HEK293T (cell line): ENCODE measurements around the gene PRSS23.

Experiments
- ARNT ChIP-seq: fragments of 450-650 bp; IDR thresholded peaks from 2 replicates; pipeline ENCODE4 v1.6.1; 2017; ENCODE audit warnings: mild to moderate bottlenecking
- BHLHE40 ChIP-seq: fragments of 450-650 bp; IDR thresholded peaks from 2 replicates; pipeline ENCODE4 v1.6.1; 2016; ENCODE audit warnings: mild to moderate bottlenecking, moderate library complexity, borderline replicate concordance
- FOXA1 ChIP-seq: fragments of 450-650 bp; IDR thresholded peaks from 2 replicates; pipeline ENCODE4 v1.6.1; 2016; ENCODE audit warnings: mild to moderate bottlenecking
- FOXK2 ChIP-seq: fragments of 450-650 bp; IDR thresholded peaks from 2 replicates; pipeline ENCODE4 v1.6.1; 2016; ENCODE audit warnings: mild to moderate bottlenecking
- FOXM1 ChIP-seq: fragments of 450-650 bp; IDR thresholded peaks from 2 replicates; pipeline ENCODE4 v1.6.1; 2017; ENCODE audit warnings: mild to moderate bottlenecking, borderline replicate concordance
- LEF1 ChIP-seq: fragments of 450-650 bp; IDR thresholded peaks from 2 replicates; pipeline ENCODE4 v1.6.1; 2017; ENCODE audit warnings: mild to moderate bottlenecking, borderline replicate concordance
- NFRKB ChIP-seq: fragments of 450-650 bp; IDR thresholded peaks from 2 replicates; pipeline ENCODE4 v1.6.1; 2016; ENCODE audit warnings: mild to moderate bottlenecking, moderate library complexity
- SP1 ChIP-seq: fragments of 450-650 bp; IDR thresholded peaks from 2 replicates; pipeline ENCODE4 v1.6.1; 2017

DNA sequence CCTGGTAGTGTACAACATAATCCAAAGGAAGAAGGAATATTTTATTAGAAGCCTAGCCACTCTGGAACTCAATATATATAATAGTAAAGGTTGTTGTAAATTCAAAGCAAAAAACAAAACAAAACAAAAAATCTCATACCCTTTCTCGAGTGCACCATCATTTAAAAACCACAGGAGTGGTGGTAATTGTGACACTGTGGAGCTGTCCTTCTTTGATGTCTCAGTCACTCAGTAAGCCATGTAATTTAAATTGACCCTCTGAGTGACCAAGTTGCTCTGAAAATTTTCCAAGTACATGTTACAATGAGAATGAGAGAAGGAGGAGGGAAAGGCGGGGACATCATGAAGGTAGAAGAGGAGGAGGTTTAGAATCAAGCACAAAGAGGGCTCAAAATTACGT lies 6.6 kb downstream of the PRSS23 start:
- no peak for TF ChIP-seq FOXM1
- no peak for TF ChIP-seq ARNT
- TF ChIP-seq SP1 = no peak
- TF ChIP-seq FOXA1 = no peak
- no peak for TF ChIP-seq NFRKB
- TF ChIP-seq FOXK2 = no peak
- no peak for TF ChIP-seq BHLHE40
- no peak for TF ChIP-seq LEF1
